A549 treated with CORT108297 at 1 μM for 4 hours (cell line): ENCODE results near the gene RGS12. TPM values are rescaled to one million over a fixed set of nuclear protein-coding genes. Genes with fewer than 3 reads are reported as not detected.

ENCODE experiments used
- total RNA-seq: library from RNA; stranded (reverse); fragments of 200-300 nt; extraction: Qiagen RNA extraction; gene quantifications from 5 replicates; pipeline ENCODE4 v1.2.3, GENCODE V29; 2022

The RGS12 gene
- 8.0 to 11.5 TPM (median 8.8 TPM) in 5 replicates for total RNA-seq

DNA sequence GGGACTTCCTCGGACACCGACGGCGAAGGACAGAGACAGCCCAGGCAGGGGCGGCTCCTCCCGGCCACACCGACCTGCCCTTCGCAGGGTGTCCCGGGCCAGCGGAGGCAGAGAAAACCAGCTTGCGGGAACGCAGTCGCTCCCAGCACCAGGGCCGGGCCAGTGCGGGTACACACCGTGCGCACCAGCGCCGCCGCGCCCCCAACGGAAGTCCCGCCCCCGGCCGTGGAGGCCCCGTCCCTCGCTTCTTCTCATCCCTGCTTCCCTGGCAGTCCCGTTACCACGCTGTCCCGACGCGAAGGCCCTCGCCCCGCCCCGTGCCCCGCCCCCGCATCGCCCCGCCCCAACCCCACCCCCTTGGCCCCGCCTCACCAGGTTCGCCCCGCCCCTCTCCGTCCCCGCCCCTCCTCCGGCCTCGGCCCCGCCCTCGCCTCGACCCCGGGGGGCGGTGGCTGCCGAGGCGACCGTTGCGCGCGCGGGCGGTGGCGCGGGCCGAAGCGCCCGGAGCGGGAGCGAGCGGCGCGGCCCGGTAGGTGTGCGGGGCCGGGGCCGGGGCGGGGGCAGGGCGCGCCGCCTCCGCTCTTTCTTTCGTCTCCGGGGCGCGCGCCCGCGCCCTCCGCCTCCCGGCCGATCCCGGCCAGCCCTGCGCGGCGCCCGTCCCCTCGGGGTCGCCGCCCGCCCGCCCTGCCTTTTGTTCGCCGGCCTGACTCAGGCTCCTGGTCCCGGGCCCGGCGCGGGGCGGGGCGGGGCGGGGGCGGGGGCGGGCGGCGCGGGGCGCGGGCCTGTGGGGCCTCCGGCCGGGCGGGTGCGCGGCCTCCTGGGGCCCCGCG, at the start of gene RGS12:
Gene RGS12, plus strand, starts transcription at position 451 of the 830 bp plus-strand sequence. CDS start 23,150 bp downstream, outside the sequence.

GRCh38 chr4:3248811-3249661, 43.8 kb upstream of the RGS12 start, which contains the start of gene MSANTD1:
Gene MSANTD1, plus strand, starts transcription at chr4:3249159. Its CDS starts 64 bp downstream, at chr4:3249223.

Other genes with a start within 250 kb of the RGS12 start
- gene HTT-AS, start 218.5 kb upstream of the RGS12 start, total RNA-seq = not detected in 5 replicates
- 10.0 to 14.1 TPM (median 12.9 TPM) in 5 replicates for gene HTT, start 218.3 kb upstream of the RGS12 start, total RNA-seq
- gene MSANTD1, start 43.9 kb upstream of the RGS12 start, total RNA-seq = 0.14 to 0.16 TPM (median 0.14 TPM) in 4 of 5 replicates, not detected in the other
- 0.08 to 0.28 TPM (median 0.18 TPM) in 5 replicates for gene HGFAC, start 148.9 kb downstream of the RGS12 start, total RNA-seq
- 0.38 to 0.95 TPM (median 0.46 TPM) in 5 replicates for gene DOK7, start 170.3 kb downstream of the RGS12 start, total RNA-seq
- gene LRPAP1, start 239.4 kb downstream of the RGS12 start, total RNA-seq = 111 to 139 TPM (median 133 TPM) in 5 replicates